Measurements from ENCODE around the gene CREM. TPM values are rescaled to one million over a fixed set of nuclear protein-coding genes. Genes with fewer than 3 reads are reported as not detected.
"Not testable (repeated sequence)": the region's sequence is repeated elsewhere in the genome, so short reads cannot be mapped to it uniquely, and the experiment has no call there.

Gene CREM
- total RNA-seq: 54.8 and 60.1 TPM in 2 replicates

DNA sequence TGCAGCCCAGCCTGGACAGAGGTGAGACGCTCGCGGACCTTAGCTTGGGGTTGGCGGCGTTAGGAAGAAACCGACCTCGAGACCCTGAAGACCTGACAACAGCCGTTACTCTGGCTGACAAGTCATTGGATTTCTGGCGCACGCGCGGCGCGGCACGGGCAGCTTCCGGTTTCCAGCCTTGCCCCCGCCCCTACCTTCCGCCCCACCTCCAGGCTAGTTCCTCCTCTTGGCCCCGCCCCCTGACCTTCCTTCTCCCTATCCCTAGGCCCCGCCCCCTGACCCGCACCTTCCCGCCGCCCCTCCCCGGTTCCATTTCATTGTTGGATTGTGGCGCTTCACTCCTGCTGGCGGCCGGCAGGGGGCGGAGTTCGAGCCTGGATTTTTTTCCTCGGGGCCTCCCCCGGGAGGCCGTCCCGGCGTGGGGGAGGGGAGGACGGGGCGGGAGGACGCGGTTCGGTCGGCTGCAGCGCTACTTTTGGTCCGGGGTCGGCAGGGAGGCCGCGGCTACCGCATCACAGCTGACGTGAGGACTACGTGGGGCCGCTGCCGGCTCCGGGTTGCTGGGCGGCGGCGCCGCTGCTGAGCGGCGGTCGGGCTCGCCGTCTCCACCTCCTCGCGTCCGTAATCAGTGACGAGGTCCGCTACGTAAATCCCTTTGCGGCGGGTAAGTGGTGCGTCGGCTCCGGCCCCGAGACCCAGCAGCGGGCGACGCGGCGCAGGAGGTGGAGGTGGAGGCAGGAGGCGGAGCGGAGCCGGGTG, at the start of gene CREM:
TSS of gene CREM (plus strand) at position 317 of the 759 bp plus-strand sequence. CDS start 10,990 bp downstream, outside the sequence.
- intact Hi-C loops (cut with micrococcal nuclease): loop anchor here (1.0 kb wide), 6 partner anchors 23 to 215 kb away; partner anchors contain the start of gene CUL2

DNA sequence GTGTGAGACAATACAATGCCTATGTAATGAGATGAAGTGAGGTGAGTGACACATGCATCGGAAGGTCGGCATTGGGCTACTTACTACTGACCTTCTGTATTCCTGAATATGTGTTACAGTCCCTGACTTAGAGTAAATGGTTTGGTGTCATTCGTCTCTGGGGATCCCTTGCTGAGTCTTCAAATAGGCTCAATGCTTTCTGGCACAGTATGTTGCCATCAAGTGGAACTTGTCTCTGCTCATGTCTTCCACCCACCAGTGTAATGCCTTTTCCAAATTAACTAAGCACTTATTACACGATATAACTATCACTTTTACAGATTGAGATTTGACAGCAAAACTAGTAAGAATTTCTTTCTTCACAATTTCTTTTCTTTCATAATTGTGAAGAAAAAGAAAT, 47.4 kb upstream of the CREM start:
- intact Hi-C loops (cut with micrococcal nuclease): no loop called here

DNA sequence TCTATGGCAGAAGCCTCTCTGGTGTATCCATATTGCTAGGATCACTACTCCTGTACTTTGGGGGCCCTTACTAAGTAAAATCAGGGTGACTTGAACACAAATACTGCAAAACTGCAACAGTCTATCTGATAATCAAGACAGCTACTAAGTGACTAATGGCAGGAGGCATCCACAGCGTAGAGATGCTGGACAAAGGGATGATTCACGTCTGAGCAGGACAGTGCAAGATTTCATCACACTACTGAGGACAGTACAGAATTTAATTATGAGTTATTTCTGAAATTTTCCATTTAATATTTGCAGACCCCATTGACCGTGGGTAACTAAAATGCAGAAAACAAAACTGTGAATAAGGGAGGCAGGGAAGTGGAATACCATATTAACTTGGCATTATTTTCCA, 46.9 kb upstream of the CREM start:
- intact Hi-C loops (cut with micrococcal nuclease): no loop called here

DNA sequence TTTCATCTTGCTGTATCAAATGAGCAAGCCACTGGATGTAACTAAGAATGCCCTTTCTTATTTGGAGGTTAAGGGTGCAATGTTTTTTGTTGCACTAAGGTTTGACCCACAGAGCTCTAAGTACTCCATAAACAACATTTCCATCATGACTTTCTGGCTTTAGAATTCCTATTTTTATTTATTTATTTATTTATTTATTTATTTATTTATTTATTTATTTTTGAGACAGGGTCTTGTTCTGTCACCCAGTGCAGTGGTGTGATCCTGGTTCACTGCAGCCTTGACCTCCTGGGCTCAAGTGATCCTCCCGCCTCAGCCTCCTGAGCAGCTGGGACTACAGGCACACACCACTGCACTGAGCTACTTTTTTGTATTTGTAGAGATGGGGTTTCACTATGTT, 46.4 kb upstream of the CREM start:
- intact Hi-C loops (cut with micrococcal nuclease): not testable (repeated sequence)

DNA sequence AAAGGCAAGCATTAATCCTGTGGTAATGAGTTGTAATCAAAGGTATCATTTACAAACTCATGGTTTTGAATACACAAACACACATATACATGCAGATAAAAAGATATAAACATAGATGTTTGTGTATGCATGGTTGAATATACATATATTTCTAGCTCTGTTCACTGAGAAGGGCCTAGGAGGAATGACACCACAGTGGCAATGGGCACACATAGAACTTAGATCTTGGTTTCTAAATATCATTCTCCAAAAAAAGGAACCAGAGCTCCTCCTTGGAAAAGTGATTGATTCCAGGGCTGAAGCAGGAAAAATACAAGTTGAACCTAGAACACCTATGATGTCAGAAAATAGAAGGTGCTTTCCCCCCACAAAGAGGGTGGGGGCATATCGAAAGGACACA, 43.4 kb upstream of the CREM start:
- intact Hi-C loops (cut with micrococcal nuclease): no loop called here

DNA sequence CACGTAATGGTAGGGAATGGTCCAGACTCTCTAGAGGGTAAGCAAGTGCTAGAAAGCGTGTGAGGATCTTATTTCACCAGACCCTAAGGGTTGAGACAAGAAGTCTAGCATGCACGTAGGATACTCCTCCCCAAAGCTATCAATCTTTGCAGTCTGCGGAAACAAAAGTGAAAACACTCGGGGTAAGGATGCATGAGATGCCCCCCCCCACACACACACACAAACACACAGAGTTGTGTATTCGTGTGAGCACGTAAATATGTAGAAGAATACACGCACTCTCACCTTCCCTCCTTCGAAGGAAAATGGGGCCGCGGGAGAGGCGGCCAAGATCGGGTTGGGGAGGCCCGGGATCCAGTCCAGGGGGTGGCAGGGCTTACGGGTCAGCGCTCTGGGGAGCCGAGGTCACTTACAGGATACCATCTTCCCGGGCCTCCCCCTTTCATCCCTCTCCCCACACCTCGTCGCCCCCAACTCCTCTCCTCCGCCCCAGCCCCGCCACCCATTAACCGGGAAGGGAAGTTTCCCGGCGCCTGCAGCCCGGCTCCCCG, 37.0 kb upstream of the CREM start:
- intact Hi-C loops (cut with micrococcal nuclease): loop anchor here (1.0 to 2.0 kb wide), 3 partner anchors 38 to 247 kb away; partner anchors contain the start of gene CCNY

DNA sequence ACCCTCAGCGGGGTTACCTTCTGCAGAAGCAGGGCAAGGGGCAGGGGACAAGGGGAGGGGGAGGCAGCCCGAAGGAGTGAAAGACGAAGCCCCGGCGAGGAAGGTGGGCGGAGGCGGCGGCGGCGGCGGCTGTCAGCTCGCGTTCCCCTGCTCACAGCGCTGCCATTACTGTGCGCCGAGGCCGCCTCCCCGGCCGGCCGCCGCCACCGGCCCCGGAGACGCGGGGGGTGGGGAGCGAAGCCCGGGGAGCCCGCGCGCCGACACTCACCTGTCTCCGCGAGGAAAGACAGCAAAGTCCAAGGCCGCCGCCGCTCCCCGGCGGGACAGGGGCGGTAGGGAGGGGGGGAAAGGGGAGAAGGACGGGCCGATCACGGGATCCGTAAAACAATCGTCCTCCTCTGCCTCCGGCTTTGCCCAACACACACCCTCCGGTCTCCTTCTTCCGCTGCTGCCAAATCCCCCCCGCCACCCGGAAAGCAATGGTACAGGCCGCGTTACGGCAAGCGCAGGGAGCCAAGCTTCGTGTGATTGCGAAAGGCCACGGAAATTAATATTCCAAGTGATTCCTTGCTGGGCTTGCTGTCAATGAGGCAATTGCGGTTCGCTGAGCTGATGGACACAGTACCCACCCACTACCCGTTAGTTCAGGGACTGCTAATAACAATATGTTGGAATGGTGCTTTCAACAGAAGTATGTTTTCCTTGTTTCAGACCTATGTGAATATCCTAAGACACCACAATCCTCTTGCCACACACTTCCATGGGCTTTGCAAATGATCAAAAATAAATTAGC, 36.3 kb upstream of the CREM start, which contains the start of gene CUL2:
TSS of gene CUL2 (minus strand) at position 180 of the 793 bp plus-strand sequence. CDS start 19,024 bp downstream, outside the sequence.
- intact Hi-C loops (cut with micrococcal nuclease): loop anchor here (1.0 to 2.0 kb wide), 3 partner anchors 37 to 246 kb away; partner anchors contain the start of gene CCNY

DNA sequence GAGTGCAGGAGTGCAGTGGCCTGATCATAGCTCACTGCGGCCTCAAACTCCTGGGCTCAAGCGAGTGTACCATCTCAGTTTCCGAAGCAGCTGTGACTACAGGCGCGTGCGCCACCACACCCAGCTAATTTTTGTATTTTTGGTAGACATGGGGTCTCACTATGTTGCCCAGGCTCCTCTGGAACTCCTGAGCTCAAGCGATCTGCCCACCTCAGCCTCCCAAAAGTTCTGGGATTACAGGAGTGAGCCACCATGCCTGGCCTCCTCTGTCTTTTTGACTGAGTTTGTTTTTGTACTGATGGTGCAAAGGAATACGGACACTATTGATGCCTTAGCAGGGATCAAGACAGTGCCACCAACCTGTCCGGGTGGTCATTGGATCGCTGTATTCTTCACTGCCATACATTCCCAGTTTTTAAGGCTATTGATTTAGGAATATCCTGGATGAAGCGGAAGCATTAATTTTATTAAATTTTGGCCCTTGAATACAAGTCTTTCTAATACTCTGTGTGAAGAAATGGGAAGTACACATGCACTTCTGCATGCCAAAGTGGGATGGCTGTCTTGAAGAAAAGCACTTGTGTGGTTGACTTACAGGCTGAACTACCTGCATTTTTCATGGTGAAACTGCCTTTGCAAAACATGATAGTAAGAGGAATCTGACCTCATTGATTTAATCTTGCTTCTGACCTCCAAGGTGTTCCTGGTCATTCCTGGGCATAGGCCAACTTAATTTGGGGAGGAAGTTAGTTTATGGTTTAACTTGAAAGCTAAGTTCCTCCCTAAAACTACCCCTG, 34.5 kb upstream of the CREM start:
- intact Hi-C loops (cut with micrococcal nuclease): loop anchor here (2.0 kb wide), 1 partner anchor 245 kb away; the partner anchor contains the start of gene CCNY

DNA sequence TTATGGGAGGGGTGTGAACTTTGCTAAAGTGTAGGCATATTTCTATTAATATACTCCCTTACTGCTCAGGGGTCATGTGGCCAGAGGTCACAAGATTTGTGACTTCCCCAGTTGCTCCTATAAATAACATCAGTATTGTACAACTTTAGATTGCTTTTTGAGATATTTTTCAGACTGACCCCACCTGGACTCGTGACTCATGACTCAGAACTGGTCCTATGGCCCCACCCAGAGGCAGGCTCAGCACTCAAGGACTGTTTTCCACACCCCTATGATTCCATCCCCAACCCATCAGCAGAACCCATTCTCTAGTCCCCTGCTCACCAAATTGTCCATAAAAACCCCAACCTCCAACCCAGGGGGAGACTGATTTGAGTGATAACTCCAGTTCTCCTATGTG, 33.8 kb upstream of the CREM start:
- intact Hi-C loops (cut with micrococcal nuclease): no loop called here

DNA sequence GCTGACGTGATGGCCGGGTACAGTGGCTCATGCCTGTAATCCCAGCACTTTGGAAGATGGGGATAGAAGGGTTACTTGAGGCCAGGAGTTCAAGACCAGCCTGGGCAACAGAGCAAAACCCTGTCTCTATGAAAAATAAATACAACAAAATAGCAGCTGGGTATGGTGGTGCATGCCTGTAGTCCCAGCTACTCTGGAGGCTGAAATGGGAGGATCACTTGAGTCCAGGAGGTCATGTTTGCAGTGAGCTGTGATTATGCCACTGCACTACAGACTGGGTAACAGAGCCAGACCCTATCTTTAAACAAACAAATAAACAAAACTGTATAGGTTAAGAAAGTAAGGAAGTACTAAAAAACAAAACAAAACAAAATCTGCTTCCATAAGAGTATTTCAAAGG, 30.3 kb upstream of the CREM start:
- intact Hi-C loops (cut with micrococcal nuclease): no loop called here

DNA sequence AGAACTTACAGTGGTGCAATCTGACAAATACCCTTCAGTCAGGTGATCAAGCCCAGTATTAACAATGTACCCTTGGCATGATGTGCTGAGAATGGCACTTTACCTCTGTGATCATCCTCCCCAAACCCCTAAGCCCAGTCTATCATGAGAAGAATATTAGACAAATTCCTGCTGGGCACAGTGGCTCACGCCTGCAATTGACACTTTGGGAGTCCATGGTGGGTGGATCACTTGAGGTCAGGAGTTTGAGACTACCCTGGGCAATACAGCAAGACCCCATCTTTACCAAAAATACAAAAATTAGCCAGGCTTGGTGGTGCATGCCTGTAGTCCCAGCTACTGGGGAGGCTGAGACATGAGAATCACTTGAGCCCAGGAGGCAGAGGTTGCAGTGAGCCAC, 29.1 kb upstream of the CREM start:
- intact Hi-C loops (cut with micrococcal nuclease): no loop called here

DNA sequence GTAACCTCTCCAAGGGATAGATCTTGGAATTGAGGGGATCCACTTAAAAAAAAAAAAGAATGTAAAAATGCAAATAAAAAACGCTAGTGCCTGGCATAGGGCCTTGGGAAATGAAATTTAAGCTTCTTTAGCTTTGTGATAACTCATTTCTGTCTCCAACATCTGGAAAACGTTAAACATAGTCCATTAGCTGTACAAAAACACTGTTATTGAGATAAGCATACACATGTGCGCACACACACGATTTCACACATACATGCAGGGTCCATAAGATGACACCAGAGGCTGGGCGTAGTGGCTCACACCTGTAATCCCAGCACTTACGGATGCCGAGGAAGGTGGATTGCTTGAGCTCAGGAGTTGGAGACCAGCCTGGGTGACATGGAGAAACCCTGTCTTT, 22.8 kb upstream of the CREM start:
- intact Hi-C loops (cut with micrococcal nuclease): no loop called here

DNA sequence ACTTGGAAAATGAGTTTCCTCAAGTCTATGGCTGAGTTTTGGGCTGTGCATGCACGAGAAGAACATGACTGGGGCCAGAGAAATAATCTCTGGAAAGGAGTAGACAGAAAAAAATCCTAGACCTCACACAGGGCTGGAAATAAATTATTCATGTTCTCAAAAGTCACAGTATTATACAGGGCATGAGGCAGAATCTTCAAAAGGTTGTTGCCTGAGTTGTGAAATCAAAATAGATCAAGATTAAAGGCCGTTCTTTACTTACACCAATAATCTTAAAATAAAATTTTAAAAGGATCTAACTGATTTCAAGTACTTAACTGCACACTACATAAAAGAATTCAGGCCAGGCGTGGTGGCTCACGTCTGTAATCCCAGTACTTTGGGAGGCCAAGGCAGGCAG, 14.1 kb upstream of the CREM start:
- intact Hi-C loops (cut with micrococcal nuclease): no loop called here

DNA sequence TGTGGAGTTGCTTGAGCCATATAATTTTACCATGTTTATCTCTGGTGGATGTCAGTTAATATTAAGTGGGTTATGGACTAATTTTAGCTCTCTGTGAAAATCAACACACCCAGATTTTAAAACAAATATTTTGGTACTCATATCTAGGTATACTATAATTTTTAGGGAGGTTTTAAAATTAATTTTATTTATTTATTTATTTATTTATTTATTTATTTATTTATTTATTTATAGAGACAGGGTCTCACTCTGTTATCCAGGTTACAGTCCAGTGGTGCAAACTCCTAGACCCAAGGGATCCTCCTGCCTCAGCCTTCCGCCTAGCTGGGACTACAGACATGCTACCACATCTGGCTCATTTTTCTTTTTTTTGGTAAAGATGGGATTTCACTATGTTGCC, 7.3 kb upstream of the CREM start:
- intact Hi-C loops (cut with micrococcal nuclease): no loop called here

DNA sequence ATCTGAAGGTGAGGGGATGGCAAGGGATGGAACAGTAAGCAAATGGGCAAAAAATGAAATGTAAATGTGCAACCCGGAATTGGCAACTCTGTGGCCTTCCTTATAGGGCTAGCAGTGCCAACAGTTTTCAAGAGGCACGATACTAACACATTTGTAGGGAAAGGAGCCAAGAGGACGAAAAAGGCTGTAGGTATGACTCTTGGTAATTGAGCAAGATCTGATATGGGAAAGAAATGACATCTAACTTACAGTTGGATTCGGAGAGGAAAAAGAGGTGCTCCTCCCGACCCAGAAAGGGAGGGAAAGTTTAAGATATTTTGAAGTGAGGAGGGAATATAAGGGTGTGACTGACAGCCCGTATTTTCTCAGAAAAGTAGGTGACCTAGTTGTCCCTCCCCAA, 2.1 kb upstream of the CREM start:
- intact Hi-C loops (cut with micrococcal nuclease): no loop called here

DNA sequence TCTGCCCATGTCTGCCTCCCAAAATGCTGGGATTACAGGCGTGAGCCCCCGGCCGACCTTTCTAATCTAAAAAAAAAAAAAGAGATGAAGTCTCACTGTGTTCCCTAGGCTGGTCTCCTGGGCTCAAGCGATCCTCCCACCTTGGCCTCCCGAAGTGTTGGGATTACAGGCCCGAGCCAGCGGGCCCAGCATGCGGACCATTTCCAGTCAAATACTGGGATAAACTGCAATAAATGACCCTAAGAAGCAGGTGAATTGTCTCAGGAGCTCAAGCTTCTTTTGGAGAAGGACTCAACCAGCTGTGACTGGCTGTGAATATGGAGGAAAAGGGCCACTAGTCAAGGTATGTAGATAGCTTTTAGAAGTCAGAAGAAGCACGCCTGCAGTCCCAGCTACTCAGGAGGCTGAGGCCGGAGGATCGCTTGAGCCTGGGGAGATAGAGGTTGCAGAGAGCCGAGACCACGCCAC, 550 bp upstream of the CREM start:
- intact Hi-C loops (cut with micrococcal nuclease): loop anchor here (1.0 kb wide), 4 partner anchors 70 to 215 kb away; no protein-coding TSS in a partner anchor

DNA sequence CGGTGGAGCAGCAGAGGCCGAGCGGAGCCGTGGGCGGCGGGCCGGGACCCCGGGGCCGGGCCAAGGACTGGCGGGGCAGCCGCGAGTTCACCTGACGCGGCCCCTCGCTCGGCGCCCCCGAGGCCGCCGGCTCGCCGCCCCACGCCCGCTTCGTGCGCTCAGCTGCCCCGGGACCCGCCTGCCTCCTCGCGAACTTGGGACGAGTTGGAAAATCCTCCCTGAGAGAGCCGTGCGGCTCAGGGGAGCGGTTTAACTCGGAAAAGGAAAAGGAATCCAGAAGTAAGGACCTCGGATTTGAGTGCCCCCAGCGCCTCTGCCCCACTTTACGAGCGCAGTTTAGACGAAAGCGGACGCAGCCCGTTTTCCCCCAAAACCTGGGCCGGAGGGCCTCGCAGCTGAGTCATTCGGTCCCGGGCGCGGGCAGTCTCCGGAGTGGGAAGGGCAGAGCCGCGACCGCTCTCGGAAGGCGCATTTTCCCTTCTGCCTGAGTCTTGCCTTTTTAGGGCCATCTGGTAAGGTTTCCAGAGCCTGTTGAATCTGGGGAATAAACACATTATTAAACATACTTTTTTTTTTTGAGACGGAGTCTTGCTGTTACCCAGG, 744 bp downstream of the CREM start:
- intact Hi-C loops (cut with micrococcal nuclease): loop anchor here (1.0 kb wide), 2 partner anchors 22 to 37 kb away; partner anchors contain the start of gene CUL2

DNA sequence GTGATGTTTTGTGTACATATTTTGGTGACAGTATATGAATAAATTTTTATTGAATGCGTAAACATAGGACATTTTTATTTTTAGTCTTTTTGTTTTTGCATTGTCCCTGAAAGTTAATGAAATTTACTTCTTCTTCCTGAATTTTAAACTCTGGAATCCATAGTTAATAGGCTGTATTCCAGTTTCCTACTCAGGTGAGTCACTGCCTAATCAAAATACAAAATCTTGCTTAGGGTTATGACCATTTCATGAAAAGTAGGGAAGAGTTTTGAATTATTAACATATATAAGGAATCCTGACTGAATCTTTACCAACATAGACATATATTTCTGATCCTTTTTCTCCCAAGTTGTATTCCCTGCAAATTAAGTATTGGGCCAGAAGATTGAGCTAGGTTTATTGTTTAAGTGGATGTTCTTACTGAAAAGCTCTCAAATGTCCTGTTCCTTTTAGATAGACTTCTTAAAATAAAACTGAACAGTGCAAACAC, 2.6 kb downstream of the CREM start:
- intact Hi-C loops (cut with micrococcal nuclease): no loop called here

DNA sequence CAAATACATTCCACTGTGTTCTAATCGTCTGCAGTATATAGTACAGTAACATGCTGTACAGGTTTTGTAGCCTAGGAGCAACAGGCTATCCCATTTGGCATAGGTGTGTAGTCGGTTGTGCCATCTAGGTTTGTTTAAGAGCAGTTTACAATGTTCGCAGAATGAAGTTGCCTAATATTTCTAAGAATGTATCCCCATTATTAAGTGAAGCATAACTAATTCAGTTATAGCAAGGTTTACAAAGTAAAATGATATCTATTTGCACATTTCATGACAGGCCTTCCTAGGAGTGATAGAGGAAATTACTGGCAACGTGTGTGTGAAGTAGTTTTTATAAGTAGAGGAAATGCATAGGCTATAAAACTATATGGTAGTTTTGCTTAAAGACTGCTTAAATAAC, 4.0 kb downstream of the CREM start:
- intact Hi-C loops (cut with micrococcal nuclease): no loop called here

DNA sequence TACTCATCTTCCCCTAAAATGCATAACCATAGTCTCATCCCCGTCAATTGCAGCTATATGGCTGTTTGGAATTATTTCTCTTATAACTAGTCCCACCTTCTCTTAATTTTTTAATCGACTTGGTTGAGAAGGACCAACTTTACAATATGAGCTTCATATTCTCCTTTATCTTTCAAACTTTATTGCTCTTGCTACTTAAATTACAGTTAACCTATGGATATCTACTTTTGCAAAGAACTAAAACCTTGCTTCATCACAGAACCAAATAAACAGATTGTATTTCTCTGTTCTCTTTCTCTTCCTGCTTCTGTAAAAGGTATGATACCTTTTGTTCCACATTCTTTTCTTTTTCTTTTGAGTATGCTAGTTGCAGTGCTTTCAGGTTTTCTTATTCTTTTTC, 6.1 kb downstream of the CREM start:
- intact Hi-C loops (cut with micrococcal nuclease): loop anchor here (1.0 kb wide), 2 partner anchors 17 to 63 kb away; no protein-coding TSS in a partner anchor
